OCI-LY3 (cell line): ENCODE data around the gene MEG3.

ENCODE experiments used
- EZH2phosphoT487 ChIP-seq: fragments of 200-600 bp; shearing (Covaris generic); IDR thresholded peaks from 2 replicates; pipeline ENCODE4 v1.6.1; 2018; ENCODE audit warnings: antibody characterized with exemption, mixed run types, low read depth
- TF ChIP-seq, protein P1 (sequence below): fragments of 200-600, 300-600 bp; sonication (generic); IDR thresholded peaks from 2 replicates; pipeline ENCODE4 v1.5.1; 2014; ENCODE audit warnings: antibody characterized with exemption, low read length, low read depth

DNA sequence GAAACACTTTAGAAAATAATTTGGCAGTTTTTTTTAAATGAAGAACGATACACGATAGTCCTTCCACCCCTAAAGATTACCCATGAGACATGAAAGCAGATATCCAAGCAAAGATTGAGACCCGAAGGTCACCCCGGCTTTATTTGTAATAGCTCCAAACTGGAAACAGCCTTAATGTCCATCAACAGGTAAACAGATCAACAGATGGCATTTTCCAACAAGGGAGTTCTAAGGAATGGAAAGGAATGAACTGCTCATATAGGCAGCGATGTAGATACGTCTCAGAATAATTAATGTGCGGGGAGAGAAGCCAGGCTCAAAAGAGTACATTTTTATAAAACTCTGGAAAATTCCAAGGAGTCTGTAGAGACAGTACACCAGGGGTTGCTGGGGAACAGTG, 23.7 kb upstream of the MEG3 start:
- TF ChIP-seq, protein P1, sequence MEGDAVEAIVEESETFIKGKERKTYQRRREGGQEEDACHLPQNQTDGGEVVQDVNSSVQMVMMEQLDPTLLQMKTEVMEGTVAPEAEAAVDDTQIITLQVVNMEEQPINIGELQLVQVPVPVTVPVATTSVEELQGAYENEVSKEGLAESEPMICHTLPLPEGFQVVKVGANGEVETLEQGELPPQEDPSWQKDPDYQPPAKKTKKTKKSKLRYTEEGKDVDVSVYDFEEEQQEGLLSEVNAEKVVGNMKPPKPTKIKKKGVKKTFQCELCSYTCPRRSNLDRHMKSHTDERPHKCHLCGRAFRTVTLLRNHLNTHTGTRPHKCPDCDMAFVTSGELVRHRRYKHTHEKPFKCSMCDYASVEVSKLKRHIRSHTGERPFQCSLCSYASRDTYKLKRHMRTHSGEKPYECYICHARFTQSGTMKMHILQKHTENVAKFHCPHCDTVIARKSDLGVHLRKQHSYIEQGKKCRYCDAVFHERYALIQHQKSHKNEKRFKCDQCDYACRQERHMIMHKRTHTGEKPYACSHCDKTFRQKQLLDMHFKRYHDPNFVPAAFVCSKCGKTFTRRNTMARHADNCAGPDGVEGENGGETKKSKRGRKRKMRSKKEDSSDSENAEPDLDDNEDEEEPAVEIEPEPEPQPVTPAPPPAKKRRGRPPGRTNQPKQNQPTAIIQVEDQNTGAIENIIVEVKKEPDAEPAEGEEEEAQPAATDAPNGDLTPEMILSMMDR = no peak
- TF ChIP-seq EZH2phosphoT487 = no peak
